ENCODE data around the gene TICAM2. TPM values are rescaled to one million over a fixed set of nuclear protein-coding genes. Genes with fewer than 3 reads are reported as not detected.

The TICAM2 gene
- polyA plus RNA-seq, 1 donor, result 5.4 TPM

DNA sequence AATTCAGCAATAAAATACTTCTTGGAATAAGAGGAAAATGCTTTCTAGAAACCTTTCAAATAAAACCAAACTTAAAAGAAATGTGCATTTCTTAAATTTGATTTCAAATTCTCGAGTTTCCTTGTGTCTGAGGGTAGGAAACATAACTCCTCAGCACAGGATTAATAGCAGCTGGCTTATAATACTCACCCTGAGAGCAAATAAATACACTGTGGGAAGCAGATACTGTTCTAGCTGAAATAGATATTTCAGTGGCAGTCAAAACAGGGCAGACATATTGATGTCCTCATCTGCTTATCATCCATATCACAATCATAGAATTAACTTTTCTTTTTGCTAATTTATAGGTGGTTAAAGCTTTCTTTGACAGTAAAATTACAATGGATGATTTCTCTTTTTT, 33.6 kb downstream of the TICAM2 start:
- no peak for DNase-seq (ENCODE audit: low read depth)

DNA sequence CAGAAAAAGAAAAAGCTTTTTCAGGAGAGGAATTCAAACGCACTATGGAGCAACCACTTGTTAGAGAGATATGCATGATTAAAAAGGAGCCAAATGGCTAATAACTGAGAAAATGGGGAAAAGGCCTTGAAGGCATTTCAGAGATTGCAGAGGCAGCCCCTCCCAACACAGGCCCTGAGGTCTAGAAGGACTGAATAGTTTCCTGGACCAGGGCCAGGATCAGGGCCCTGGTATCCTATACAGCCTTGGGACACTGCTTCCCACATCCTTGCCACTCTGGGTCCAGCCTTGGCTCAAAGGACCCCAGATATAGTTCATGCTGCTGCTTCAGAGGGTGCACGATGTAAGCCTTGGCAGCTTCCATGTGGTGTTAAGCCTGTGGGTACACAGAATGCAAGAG, 37.0 kb downstream of the TICAM2 start:
- no peak for DNase-seq (ENCODE audit: low read depth)

DNA sequence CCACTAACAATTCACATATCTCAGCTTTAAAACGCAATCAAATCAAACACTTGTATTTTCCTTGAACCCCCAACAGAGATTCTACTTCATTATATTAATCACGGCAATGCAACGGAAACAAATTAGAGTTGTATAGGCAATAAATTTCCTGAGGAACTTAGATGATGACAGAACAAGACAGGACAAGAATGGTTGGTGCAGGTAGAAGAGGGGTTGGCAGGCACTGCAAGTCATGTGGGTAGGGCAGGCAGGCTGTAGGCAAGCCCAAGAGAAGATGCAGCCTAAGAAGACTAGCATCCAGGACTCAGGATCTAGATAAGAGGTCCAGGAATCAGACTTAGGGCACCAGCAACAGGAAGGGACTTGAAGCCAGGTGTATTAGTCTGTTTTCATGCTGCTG, 41.1 kb downstream of the TICAM2 start:
- DNase-seq (ENCODE audit: low read depth), result no peak

DNA sequence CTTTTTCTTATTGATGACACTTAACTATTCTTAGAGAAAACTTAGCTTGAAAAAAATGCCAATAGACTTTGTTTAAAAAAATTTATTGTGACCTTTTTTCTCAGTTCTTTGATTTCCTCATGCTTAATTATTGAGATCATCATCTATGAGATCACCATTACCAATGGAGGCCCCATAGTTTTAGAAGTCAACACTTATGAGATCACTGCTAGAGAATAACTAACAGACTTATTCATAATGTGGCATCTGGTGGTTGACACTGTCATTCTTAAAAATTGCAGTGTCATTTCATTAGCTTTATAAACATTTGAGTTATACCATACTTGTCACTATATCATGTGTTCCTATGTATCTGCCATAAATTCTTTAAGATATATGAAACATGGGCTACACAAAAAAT, 42.8 kb downstream of the TICAM2 start:
- DNase-seq (ENCODE audit: low read depth), result no peak

DNA sequence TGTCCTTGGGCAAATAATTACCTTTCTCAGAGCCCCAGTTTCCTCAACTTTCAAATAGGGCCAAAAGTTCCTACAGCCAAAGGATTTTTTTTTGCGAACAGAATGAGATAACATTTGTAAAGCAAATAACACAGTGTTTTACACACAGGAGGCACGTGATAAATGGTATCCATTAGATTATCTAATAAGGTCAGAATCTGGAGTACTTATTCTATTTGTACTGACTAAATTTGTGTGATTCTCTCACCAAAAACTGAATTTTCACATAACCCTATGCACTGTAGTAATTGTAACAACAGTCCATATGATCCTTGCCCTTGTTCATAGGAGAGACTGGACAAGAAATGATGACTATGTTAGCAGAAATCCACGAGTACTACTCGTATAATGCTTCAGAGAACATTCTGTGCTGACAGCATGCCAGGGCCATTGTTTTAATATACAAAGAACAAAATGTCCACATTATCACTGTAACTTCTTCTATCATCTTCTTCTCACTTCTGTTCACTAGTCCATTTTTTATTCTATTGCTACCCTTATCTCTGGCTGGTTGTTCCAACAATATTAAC, 43.8 kb downstream of the TICAM2 start:
- no peak for DNase-seq (ENCODE audit: low read depth)

DNA sequence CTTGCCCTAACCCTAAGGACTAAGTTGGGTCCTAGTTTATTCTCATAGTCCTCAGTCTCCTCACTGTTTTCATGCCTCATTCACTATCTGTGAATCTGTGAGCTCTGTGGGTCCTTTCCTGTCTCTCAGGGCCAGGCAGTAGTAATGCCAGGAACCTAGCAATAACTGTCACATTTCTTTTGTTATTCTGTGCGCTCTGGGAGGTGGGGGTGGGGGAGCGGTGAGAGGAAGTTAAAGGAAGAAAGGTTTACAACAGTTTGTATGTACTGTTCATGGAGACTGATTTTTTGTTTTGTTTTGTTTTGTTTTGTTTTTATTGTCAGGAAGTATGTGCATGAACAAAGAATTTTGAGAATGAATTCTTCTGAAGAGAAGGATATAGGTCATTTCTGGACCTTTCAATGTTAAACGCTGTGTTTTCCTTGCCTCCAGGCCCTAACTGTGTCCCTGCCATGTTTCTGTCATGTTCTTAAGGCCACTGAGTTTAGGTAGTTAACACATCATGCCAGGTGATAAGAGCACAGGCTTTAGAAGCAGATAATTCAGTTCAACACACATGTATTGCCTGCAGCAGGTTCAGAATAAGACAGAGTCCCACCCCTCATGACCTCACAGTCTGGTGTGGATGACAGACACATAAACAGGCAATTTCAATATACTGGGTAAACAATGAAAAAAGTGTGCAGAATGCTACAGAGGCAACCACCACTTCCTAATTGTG, 44.5 kb downstream of the TICAM2 start:
- no peak for DNase-seq (ENCODE audit: low read depth)

DNA sequence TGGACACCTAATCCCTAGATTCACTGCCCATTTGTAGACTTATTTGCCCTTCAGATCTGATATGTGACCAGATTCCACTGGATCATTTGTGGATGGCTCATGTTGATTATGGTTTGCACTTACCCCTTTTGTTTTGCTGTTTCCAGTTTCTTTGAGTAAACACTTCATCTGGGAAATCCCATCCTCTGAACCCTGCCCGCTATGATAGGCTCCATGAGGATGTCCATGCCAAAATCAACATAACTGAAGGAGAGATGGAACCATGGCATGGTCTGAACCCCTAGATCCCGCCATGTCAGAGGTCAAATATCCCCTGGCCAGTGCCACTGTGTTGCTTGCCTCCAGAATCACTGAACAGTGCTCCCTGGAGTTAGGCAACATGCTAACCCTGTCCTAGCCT, 46.0 kb downstream of the TICAM2 start:
- DNase-seq (ENCODE audit: low read depth), result no peak

DNA sequence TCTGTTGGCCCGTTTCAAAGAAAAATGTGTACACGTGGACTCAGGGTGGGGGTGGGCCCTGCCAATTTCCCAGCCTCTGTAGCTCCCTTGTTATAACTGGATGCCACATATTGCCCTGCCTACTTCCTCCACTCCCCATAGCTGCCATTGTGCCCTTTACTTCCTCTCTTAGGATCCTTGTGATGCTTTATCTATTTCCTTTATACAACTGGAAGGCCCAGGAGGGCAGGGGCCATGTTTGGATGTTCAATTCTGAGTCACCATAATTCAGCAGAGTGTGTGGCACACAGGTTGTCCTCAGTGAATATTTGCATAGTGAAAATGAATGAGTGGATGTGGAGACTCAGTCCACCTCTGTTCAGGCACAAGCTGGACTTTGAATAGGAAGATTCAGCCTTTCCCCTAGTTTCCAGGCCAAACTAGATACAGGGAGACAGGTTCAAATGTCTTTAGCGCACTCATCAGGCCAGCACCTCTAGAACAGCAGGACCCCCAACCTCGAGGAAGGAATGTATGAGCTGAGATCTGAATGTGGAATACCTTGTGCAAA, 47.1 kb downstream of the TICAM2 start:
- no peak for DNase-seq (ENCODE audit: low read depth)

DNA sequence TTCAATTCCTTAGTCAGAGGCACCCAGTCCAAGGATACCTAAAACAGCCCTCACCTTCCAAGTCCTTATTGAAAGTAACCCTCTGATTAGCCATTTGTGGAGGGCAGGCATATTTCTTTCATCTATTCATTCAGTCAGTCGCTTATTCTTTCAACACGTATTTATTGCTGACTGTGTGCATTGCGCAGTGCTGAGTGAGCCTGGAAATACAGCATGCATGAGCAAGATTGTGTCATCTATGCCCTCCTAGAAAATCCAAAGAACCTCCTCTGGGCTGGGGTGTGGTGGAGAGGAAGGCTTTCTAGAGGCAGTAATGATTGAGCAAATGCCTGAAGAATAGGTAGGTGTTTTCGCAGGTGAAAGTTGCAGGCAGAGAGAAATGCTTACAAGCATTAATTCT, 49.2 kb downstream of the TICAM2 start:
- DNase-seq (ENCODE audit: low read depth), result no peak

DNA sequence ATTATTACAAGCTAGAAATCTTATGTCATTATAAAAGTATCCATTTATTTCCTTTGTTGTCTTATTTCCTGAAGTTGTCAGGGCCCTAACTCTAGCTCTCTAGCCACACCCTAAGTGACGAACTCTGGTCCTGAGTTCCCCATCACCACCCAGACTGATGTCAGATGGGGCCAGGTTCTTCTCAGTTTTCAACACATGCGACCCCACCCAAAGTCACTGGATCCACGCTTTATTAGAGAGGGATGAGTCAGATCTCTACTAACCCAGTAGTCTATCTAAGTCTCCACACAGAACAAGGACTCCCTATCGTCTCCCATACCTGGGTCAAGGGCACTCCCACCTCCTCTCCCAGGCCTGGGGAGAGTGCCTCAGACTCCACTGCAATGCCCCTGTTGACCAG, 50.9 kb downstream of the TICAM2 start:
- no peak for DNase-seq (ENCODE audit: low read depth)

DNA sequence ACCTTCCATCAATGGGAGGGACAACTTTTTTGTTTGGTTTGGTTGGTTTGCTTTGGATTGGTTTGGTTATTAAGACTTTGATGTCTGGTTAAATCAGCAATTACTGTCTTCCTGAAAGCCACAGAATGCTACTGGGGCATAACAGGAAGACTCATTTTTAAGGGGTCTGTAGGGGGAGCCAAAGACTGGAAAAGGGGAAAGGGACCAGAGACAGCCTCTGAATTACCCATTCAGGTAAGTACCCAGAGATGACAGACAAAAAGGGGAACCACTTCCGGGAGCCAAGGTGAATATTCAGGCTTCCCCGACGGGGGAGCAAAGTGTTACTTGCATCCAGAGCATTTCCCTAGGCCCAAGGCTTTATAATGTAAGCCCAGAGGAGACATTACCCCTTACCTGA, 53.1 kb downstream of the TICAM2 start:
- no peak for DNase-seq (ENCODE audit: low read depth)

DNA sequence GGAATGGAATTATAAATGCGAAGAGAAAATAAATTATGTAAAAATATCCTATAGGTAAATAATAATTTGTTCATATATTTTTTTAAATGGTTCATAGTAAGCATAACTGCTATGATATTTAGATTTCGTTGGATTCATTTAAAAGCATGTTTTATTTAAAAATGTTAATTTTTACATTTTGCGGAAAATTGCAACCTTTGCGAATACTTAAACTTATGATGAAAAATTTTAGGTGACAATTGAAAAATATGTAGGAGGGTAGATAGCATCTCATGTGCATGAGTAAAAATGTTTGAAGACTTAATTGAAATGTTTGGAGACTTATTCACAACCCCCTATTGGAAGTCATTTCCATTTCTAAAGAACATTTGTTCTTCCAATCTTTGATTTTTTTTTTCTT, 53.6 kb downstream of the TICAM2 start:
- DNase-seq (ENCODE audit: low read depth), result no peak

DNA sequence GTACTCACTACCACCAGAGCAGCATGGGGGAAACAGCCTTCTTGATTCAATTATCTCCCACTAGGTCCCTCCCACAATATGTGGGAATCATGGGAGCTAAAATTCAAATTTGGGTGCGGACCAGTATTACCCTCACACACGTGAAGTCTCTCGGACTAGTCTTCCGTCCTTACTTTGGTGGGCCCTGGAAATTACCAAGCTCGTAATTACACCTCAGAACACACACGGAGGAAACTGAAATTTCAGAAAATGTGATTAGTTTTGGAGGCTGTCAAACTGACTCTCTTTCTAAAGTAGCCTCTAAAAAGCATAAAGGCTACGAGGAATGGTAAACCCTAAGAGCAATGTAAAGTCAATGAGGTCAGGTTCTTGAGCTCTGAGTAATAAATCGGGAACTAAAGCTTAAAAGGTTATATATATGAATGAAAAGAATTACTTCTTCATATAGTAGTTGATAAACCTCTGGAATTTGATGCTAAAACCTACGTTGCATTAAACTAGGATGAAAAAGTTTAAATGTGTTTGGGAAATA, 56.9 kb downstream of the TICAM2 start:
- DNase-seq (ENCODE audit: low read depth), result no peak

DNA sequence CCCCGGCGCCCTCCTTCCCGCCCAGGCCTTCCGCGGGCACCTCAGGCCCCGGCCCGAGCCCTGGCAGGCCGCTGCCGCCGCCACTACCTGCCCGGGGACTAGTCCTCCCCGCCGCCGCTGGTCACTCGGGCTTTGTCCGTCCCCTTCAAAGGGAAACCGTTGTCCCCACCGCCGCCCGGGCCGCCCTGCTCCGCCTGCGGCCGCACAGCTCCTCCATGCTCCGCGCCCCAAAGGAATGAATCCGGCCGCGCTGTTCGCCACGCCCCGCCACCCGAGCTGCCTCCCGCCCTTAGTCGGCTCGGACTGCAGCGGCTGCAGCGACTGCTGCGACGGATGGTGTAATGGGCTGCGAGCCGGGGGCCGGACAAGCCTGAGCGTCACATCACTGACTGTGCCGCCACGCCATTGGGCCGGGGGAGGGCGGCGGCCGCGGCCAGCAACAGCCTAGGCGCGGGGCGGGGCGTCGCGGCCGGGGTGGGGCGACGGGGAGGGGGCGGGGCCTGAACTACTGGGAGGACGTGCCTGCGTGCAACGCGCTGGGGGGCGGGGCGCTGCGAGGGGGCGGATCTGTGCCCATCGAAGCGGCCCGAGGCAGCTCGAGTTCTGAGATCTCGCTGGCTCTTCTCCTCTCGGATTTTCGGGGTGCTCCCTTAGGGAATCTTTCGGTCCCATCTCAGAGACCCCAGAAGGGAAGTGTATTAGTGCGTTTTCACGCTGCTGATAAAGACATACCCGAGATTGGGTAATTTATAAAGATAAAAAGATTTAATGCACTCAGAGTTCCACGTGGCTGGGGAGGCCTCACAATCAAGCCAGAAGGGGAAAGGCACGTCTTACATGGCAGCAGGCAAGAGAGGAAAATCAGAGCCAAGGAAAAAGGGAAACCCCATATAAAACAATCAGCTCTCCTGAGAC, 57.6 kb downstream of the TICAM2 start, which contains the start of gene FEM1C:
Gene FEM1C, minus strand, starts transcription at position 340 of the 915 bp plus-strand sequence. CDS start 1,282 bp downstream, outside the sequence.
- DNase-seq (ENCODE audit: low read depth), result peak; percentile 82

DNA sequence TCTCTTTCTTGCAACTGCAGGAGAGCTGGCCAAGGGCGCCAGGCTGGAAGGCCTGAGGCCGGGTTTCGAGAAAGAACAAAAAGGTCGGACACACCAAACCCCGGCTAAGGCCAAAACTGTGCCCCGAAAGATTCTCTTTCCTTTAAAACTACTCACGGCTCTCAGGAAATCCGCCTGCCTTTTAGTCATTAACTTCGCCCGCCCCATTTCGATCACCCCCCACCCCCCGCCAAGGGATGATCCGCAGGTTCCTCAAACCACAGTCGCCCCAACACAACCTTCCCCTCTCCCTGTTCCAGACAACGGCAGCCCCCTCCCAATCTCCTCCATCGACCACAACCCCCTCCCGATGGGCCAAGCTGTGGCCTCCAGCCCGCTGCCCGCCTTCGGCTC, 58.2 kb downstream of the TICAM2 start:
- DNase-seq (ENCODE audit: low read depth), result no peak

DNA sequence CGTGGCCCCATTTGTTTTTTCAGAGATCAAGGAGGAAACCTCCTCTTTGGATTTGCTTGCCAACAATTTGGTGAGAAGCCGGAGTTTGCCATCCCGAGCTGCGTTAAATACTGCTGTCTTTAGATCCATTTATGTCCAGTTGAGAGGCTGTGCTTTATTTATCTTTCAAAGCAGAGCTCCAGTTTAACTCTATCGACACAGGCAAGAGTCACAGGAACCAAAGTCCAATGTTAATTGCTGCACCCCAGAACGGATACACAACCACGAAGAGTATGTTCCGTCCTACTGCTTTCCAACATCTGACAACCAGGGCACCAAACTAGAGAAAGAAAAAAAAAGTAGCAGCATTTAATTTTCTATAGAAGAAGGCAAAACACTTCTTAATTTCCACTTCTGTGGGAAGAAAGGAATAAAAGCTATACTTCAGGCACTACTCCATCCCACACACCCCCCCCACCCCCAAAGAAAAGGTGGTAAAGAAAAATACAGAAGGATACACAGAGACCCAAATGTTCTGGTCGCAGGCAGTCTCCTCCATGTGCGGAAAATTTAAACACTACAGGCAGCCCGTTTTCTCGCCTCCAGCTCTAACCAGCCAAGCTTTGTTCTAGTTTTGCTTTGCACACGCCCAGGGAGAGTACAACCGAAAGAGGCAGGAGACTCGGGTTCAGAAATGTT, 58.8 kb downstream of the TICAM2 start:
- DNase-seq (ENCODE audit: low read depth), result no peak

DNA sequence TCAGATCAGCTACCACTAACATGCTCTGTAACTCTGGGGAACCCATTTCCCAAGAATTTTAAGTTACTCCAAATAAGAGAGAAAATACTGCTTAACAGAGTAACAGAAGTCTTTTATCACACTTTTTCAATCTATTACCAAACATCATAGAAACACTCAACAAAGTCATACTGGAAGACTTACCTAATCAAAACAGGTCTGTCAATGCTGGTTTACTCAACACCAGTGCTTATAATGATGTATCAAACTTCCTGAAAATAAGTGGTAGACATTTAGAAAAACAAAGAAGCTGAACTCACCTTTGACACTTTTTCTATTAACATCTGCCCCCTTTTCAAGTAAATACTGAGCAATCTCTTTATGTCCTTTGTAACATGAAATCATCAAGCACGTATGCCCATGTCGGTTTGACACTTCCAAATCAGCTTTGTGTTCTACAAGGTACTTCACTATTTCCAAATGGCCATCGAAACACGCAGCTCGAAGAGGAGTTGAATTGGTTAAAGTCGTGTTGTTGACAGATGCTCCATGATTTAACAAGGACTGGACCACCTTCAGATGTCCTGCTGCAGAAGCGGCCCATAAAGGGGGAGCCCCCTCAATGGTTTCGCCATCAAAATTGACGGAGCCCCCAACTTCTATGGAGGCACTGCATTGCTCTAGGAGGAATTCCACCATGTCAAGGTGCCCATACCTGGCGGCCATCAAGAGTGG, 59.5 kb downstream of the TICAM2 start:
- DNase-seq (ENCODE audit: low read depth), result no peak

DNA sequence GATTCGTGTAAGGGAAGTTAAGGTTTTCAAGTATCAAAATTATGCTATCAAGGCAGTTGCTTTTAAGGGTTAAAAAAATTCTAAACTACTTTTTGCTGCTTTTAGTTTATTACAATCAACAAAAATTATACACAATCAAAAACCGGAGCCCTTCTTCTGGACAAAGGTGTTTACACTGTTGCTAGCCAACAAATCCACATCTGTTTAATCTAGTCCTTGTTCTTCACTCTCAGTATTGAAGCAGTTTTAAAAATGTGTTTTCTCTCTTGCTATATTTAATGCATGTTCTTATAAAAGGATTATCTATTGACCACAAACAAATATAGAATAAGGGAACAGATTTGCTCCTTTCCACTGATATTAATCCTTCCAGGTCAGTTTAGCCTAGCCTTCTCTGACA, 60.2 kb downstream of the TICAM2 start:
- DNase-seq (ENCODE audit: low read depth), result no peak

DNA sequence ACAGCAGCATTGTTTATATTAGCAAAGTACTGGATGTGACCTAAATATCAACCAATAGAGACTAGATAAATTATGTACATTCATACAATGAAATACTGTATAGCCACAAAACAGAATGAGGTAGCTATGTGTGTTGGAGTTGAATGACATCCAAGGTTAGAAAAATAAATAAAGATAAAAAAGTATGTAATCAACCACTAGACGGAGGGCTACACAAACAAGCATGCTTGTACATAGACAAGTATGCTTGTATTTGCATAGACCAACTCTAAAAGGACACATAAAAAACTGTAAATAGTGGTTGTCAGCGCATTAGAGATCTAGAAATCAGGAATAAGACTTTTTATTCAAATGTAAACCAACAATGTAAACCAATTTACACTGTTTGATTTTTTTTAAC, 60.7 kb downstream of the TICAM2 start:
- DNase-seq (ENCODE audit: low read depth), result no peak

DNA sequence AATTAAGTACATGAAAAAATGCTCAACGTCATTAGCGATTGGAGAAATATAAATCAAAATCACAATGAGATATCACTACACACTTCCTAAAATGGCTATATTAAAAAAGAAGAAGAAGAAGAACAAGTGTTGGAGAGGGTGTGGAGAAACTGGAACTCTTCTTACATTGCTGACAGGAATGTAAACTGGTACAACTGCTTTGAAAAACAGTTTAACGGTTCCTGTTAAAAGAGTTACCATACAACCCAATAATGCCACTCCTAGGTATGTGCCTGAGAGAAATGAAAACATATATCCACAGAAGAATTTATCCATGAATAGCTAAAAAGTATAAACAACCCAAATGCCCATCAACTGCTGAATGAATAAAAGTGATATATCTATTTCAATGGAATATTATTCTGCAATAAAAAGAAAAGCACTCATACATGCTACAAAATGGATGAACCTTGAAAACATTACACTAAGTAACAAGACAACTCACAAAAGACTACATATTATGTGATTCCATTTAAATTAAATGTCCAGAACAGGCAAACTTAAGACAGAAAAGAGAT, 66.7 kb downstream of the TICAM2 start:
- DNase-seq (ENCODE audit: low read depth), result no peak

DNA sequence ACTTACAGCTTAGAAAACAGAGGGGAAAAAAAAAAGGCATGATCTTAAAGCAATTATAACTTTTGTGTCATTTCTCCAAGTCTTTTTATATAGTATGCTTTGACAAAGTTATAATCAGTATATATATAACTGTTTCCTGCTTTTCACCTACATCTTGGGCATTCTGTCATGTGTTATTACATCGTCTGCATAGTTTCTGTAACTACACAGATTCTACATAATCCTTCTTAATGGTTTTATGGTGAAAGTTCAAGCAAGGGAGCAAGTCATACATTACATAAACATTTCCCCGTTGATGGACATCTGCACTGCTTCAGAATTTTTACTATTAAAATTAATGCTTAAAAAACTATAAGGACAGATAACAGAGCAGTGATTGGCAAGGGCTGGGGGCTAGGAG, 69.8 kb downstream of the TICAM2 start:
- no peak for DNase-seq (ENCODE audit: low read depth)

All from forelimb muscle (tissue), 1 donor.